Hematopoietic multipotent progenitor cell treated with erythropoietin and hydrocortisone succinate and interleukin-3 and kit ligand, for 8 days (in vitro differentiated cells): ENCODE measurements around the gene SLC9A7.
A peak's percentile ranks its signal among the peaks of the same experiment; 100 is the strongest.

Experiments
- DNase-seq: peaks from one replicate; pipeline ENCODE4 v3.0.0-alpha.2; 2015

SLC9A7 gene

GRCh38 chrX:46599051-46599560 is 159.8 kb downstream of the SLC9A7 start:
- no peak for DNase-seq

GRCh38 chrX:46597771-46598170 is 161.1 kb downstream of the SLC9A7 start:
- DNase-seq: no peak

DNA sequence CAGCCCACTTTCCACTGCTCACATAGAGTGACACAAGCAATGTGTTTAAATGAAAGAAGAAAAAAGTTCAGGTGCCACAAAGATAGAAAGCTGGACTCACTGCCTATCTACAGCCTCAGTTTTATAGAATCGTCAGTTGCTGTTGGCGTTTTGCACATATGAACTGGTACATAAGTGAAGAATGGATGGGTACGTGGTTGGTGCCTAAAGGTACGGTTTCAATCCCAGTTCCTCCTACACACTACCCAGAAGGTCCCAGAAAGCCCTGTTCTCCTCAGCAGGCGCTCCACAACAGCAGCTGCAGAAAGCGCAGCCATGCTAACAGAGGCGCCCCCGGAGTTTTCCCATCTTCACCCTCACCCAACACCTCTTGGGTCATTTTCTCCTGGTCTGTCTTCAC is 161.7 kb downstream of the SLC9A7 start:
- DNase-seq: no peak

DNA sequence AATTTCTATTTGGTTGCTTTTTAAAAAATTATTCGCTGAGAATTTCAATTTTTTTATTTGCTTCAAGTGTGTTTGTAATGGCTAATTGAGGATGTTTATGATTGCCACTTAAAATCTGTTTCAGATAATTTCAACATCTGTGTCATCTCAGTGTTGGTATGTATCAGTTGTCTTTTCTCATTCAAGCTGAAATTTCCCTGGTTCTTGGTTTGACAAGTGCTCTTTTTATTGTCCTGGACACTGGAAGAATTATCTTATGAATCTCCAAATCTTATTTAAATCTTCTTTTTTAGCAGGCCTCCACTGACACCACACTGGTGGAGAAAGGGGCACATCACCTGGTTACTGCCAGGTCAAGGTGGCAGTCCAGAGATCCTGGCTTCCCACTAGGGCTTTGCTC is 163.8 kb downstream of the SLC9A7 start:
- no peak for DNase-seq

- no peak for DNase-seq
Observed at GRCh38 chrX:46589977-46590723, 168.8 kb downstream of the SLC9A7 start.

DNA sequence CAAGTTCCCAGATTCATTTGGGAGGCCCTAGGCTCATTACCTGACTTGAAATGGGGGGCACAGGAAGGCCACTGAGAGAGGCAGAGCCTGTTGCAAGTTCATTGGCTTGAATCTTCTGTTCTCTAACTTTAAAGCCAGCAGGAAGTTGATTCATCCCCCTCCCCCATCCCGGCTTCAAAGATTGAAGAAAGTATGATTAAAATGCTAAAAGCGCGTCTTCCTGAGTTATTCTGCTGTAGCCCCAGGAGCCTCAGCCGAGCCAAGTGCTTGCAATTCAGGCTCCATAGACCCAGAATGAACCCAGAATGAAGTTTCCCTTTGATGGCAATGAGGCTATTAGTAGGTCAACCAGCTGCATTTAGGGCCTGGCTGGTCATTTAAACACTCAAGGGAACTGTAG is 170.7 kb downstream of the SLC9A7 start:
- no peak for DNase-seq

- no peak for DNase-seq
Observed at GRCh38 chrX:46587753-46588171, 171.2 kb downstream of the SLC9A7 start.

- DNase-seq: no peak
Observed at GRCh38 chrX:46587158-46587557, 171.8 kb downstream of the SLC9A7 start.

- no peak for DNase-seq
Observed at GRCh38 chrX:46584736-46585135, 174.2 kb downstream of the SLC9A7 start.

DNA sequence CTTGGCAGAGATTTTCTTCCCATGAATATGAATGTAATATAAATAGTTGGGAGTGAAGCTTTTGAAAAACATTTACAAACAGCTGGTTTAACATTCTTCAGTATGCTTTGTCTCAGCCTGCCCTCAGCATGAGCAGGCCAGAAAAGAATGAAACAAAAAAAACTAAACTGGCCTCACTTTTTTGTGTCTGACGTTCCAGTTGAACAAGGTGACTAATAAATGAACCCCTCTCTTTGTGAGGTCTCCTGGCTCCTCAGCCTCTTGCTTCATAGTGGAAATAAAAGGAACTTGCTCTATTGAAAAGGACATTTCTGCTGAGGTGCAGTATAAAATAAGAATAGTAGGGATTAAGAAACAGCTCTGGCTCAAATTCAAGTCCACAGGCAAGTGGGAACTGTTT is 176.0 kb downstream of the SLC9A7 start:
- DNase-seq: no peak

GRCh38 chrX:46582325-46582724 is 176.6 kb downstream of the SLC9A7 start:
- DNase-seq: no peak

DNA sequence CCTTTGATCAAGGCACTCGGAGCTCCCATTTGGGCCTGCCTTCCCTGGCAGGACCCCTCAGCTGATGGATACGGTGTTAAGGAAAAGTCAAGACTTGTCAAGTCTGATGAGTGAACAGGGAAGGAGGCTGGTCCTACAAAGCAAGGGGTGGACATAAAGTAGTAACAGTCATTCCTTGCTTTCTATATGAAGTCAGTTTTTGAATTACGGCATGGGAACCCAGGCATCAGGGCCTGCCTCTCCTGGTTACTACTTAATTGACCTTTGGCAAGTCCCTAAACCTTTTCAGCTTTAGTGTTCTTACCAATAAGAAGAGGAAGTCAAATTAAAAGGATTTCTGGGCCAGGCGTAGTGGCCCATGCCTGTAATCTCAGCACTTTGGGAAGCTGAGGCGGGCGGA is 178.3 kb downstream of the SLC9A7 start:
- DNase-seq: no peak

DNA sequence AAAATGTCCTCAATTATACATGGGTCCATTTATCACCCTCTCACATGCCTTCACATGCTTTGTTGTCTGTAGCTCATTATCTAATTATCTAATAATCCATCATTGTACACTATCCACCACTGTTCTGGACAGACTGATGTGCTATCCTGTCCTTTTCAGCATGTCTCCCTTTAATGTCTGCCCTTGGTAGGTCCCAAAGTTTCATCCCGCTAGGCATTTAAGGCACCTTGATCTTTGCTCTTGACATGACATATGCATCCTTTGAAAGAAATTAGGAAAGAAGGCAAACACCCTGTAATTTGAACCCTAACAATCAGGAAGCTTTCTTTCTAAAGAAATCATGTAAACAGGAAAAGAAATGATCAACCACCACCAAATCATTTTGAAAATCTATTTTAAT is 179.7 kb downstream of the SLC9A7 start:
- DNase-seq: no peak

GRCh38 chrX:46577221-46578005 is 181.5 kb downstream of the SLC9A7 start:
- DNase-seq: no peak

GRCh38 chrX:46576458-46576857 is 182.5 kb downstream of the SLC9A7 start:
- DNase-seq: no peak

- DNase-seq: no peak
Observed at GRCh38 chrX:46575991-46576392, 182.9 kb downstream of the SLC9A7 start.

DNA sequence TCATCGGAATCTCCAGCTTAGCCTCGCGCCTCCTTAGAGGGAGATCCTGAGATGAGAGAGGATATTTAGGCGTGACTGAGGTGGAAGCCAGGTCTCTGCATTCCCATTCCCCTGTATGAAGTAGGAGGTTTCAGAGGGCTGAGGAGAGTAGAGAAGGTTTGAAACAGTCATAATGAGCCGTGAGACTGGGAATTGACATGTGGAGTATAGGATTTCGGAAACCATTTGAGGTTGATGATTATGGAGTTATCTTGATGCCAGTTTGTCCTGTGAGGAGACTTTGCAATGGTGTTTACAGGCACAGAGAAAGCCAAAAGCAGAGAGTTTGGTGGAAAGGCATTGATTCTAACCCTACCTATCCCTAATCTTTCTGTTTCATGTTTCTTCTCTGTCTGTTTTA is 183.3 kb downstream of the SLC9A7 start:
- DNase-seq: no peak

DNA sequence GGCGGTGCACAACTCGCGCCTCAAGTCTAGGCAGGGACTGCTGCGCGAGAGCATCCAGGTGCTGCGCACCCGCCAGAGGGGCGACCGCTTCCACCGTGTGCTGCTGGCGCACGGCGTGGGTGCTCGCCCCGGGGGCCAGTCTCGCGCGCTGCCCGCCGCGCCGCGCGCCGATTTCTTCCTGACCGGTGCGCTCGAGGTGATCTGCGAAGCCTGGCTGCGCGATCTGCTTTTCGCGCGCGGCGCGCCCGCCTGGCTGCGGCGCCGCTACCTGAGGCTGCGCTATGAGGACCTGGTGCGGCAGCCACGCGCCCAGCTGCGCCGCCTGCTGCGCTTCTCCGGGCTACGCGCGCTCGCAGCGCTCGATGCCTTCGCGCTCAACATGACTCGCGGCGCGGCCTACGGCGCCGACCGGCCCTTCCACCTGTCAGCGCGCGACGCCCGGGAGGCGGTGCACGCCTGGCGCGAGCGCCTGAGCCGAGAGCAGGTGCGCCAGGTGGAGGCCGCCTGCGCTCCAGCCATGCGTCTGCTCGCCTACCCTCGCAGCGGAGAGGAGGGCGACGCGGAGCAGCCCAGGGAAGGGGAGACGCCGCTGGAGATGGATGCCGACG is 184.0 kb downstream of the SLC9A7 start:
- DNase-seq: peak; percentile 10

DNA sequence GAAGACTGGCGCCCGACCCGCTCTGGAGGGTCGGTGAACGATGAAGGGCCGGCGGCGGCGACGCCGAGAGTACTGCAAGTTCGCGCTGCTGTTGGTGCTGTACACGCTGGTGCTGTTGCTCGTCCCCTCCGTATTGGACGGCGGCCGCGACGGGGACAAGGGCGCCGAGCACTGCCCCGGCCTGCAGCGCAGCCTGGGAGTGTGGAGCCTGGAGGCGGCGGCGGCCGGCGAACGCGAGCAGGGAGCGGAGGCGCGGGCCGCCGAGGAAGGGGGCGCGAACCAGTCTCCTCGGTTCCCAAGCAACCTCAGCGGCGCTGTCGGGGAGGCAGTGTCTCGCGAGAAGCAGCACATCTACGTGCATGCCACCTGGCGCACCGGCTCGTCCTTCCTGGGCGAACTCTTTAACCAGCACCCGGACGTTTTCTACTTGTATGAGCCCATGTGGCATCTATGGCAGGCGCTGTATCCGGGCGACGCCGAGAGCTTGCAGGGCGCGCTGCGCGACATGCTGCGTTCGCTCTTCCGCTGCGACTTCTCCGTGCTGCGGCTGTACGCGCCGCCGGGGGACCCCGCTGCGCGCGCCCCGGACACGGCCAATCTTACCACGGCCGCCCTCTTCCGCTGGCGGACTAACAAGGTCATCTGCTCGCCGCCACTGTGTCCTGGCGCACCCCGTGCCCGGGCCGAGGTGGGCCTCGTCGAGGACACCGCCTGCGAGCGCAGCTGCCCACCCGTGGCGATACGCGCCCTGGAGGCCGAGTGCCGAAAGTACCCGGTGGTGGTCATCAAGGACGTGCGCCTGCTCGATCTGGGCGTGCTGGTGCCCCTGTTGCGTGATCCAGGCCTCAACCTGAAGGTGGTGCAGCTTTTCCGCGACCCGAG is 184.8 kb downstream of the SLC9A7 start:
- DNase-seq: peak; percentile 22

GRCh38 chrX:46573331-46573891 is 185.5 kb downstream of the SLC9A7 start, which contains the start of gene CHST7:
Gene CHST7 (plus strand): TSS chrX:46573765. CDS start chrX:46573932, 167 bp downstream.
- peak; percentile 73 for DNase-seq

DNA sequence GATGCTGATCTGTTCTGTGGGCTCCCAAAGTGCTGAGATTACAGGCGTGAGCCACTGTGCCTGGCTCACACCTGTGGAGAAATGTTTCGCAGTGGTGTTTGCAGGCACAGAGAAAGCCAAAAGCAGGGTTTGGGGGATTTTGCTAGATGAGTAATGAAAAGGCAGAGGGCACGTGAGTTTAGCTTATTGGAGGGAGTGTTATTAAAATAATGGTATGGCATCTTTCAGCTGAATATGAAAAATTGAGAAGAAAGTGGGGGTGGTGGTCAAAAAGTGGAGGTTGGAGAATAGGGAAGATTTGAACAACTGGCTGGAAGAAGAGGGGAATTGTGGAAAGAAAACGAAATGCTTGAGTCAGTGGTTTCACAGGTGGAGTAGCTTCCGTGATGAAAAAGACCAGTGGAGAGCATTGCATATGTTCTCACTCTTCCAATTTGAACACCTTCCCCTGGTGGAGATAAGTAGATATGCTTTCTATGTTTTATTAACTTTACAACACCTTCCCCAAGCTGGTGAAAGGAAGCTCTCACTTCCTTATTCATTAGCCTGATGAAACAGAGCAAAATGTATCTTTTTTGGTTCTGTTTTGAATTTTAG is 186.5 kb downstream of the SLC9A7 start:
- DNase-seq: peak; percentile 9
